NCI-H187 (cell line): ENCODE data around the gene SCNM1.

ENCODE experiments used
- DNase-seq, 2 experiments: peaks; one replicate each; lab custom pipeline; 2025; lab: John Stamatoyannopoulos, UW

SCNM1 gene

GRCh38 chr1:151165738-151166504 lies at the start of gene SCNM1, which contains the start of gene LYSMD1:
Gene SCNM1 (plus strand): TSS chr1:151166144. CDS start chr1:151166153, 9 bp downstream.
Gene LYSMD1 (minus strand): TSS chr1:151165902. CDS start chr1:151165258, 644 bp downstream.
- DNase-seq = peak; percentile 98 to 99

- DNase-seq = no peak
Measured at GRCh38 chr1:151124763-151125403, 41.1 kb upstream of the SCNM1 start.

GRCh38 chr1:151128800-151129199 lies 37.1 kb upstream of the SCNM1 start:
- DNase-seq = no peak

DNA sequence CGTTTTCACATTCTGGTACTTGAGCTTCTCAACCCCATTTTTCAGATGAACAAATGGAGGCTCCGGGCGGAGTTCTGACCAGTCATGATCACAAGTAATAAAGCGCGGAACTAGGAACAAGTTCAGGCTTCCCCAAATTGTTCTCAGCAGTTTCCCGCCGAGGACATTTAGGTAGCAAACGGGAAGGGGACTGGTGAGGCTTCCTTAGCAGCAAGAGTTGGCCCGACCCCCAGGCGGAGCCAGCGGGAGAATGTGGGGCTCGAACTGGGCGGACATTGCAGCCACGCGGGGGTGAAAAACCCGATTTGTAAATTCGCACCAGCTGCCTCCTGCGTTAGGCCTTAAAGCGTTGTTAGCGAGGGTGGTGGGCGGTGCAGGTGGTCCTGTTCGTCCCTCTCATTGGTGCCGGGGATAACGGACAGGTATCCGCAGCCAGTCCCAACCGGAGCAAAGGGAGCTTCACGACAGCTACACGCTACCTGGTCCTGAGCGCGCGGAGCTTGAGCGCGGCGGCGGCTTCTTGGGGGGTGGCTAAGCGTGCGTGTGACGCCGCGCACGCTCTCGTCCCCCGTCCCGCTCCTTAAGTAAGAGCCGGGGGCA lies 34.9 kb upstream of the SCNM1 start:
- DNase-seq = peak; percentile 82 to 96

DNA sequence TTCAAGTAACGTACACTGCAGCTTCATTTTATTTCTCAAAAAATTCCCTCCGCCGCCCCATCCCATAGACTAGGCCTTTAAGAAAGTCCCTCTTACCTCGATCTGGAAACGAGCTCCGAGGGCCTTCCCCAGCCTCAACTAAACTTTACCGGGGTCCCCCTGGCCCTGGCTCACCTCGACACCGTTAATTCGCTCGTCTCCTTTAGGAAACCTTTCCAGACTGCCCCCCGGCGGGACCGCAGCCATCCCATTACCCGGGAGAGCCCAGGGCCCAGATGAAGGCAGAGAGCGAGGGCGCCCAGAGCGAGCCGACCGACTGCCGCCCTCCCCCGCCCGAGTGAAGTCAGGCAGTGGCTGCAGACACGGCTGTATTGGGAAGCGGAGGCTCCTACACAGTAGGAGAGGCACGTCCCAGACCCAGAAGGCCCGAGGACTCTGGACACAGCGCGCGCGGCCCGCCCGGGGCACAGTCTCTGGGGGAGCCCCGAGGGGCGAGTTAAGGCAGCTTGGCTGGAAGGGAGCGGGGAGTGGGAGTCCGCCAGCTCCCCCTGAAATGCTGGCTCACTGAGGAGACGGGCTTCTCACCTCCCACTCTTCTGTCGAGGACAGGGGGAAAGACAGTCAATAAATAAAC lies 34.1 kb upstream of the SCNM1 start:
- DNase-seq = no peak

DNA sequence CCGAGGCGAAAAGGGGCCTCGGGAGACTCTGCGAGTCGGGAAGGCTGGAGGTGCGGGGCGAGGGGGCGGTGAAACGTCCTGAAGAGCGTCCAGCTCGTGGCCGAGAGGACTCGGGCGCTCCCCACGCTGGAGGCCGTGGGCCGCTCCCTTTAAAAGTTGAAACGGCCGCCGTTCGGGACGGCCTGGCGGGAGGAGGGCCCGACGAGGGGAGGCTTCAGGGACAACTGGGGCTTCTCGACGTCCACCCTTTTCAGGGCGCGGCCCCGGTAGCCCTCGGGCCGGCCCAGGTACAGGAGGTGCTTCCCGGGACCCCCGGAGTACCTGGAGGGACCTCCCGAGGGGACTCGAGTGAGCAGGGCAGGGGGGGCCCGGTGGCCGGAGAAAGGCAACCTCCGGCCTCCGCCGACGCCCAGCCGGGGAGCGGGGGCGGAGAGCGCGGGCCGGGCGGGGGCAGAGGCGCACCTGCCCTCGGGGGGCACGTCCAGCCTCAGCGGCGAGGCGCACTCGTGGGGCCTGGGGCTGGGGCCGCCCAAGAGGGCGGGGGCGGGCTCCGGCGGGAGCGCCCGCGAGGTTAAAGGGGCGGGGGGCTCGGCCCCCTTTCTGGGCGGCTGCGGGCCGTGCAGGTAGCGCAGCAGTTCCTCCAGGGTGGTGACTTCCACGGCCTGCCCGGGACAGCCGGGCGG lies 33.5 kb upstream of the SCNM1 start:
- DNase-seq = no peak

- no peak for DNase-seq
Measured at GRCh38 chr1:151133018-151133806, 32.7 kb upstream of the SCNM1 start.

GRCh38 chr1:151134396-151134795 lies 31.5 kb upstream of the SCNM1 start:
- no peak for DNase-seq

DNA sequence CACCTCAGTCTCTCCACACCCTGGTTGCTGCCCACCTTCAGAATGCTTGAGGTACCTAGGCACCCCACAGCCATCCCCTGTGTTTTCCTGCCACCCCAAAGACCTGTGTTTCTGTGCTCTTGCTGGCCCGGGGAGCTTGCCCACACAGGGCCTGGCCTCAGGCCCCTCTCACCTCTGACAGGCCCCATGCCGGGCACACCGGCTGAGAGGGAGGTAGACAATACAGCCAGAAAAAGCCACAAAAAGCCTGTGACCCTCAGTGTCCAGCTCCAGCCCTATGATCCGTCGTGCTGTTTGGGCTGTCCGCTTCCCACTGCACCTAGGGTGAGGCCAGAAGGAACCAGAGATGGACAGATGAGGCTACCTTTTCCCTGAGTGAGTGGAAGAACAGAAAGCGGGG lies 31.0 kb upstream of the SCNM1 start:
- no peak for DNase-seq

- DNase-seq = no peak
Measured at GRCh38 chr1:151135433-151136385, 30.2 kb upstream of the SCNM1 start.

- no peak for DNase-seq
Measured at GRCh38 chr1:151137789-151138188, 28.2 kb upstream of the SCNM1 start.

DNA sequence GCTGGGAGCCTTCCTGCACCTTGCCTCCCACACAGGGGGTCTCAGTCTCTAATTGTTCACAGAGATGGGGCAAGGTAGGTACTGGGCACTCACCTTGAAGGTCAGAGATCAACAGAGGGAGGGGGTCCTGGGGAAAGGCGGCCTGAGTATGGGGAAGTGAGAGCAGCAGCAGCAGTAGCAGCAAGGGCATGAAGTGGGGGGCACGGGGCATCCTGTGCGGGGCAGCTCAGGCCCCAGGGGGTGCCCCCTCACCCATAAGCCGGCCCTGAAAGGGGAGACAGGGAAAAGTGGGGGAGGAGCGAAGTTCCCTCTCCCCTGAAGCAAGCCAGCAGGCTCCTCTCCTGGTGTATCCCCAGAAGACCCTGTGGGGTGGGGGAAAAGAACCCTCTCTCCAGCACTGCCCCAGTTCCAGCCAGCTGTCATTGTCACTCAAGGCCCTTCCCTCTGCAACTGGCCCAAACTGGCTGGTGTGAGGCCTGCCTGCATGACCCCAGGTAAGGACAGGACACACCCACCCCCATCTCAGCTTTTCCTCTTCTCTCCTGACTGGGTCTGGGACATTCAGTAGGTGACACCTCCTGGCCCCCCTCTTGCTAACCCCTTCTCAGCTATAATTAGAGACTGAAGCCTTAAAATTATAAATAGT lies 23.4 kb upstream of the SCNM1 start:
- DNase-seq = no peak

GRCh38 chr1:151143057-151143435 lies 22.9 kb upstream of the SCNM1 start:
- DNase-seq = no peak

DNA sequence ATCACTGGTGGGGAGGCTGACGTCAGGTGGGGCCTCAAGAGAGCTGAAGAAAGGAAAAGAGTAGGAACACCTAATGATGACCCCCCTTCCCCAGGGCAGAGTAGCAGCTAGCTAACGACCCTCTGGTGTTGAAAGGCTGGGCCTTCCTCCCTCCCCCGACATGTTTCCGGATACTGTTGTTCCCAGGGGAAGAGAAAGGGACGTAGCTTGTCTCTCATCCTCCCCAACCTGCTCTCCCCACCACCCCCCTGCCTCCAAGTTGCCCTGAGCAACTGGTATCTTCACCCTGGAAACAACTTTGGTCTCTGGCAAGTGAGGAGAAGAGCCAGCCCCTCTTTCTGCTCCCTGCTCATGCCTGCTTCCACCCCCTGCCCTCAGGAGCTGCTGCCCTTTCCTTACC lies 22.0 kb upstream of the SCNM1 start:
- DNase-seq = no peak

- no peak for DNase-seq
Measured at GRCh38 chr1:151144474-151145303, 21.3 kb upstream of the SCNM1 start.

DNA sequence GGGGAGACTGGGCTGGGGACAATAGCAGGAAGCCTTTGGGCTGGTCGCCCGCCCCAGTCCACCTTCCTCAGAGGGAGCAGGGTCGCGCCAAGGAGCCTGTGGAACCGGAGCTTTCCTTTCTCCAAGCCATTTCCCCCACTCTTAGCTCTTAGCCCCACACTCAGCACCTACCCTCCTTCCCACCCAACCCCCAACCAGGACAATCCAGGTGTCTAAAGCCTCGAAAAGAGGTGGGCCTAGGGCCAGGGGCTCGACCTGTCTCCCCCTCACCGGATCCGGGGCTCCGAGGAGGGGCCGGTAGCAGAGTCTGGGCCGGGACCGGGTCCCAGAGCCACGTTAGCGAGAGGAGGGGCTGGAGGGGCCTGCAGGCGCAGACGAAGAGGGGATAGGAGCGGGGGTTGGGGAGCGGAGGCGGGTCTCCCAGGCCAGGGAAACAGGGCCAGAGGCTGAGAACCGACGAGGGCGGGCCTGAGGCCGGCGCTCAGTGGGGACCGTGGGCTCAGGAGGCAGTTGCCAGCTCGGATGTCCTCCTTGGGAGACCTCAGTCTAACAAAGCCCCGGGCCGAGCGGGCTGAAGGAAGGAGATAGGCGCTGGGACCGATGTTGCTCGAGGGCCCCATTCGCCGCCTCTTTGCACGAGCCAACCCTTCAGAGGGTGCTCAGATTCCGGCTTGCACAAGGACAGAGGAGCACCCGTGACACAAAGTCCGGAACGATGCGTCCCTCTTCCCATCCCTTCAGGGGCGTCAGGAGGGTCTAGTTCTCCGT lies 20.5 kb upstream of the SCNM1 start:
- DNase-seq = no peak

DNA sequence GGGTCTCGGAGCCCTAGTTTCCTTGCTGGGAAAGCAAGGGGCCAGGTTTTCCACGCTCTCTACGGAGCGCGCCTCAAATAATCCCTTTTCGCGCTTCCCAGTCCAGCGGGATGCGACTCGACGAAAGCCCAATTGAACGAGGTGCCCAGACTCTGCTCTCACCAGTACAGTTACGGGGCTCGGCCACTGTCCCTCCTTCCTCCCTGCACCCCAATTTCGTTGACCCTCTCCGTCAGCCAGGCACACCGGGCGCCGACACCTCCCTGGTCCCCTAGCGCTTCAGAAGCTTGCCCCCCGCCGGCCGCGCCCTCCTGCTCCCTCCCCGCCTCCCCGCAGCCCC lies 19.9 kb upstream of the SCNM1 start:
- DNase-seq = no peak
